Right atrium auricular region (tissue), 2 donors: ENCODE results near the gene COBL. TPM values are rescaled to one million over a fixed set of nuclear protein-coding genes. Genes with fewer than 3 reads are reported as not detected.

Source experiments
- DNase-seq: peaks from one replicate; pipeline ENCODE4 v3.0.0-alpha.2; 2019; ENCODE audit warnings: low spot score
- H3K27ac ChIP-seq, 2 donors: fragments of 200-600 bp; sonication (generic); 1 replicate in 1 of 2; 2 replicates in 1 of 2; pipeline ENCODE4 v1.5.1; 2016 to 2019
- H3K27me3 ChIP-seq, 2 donors: fragments of 200-600 bp; sonication (generic); one replicate each; pipeline versions ENCODE4 v1.5.1 to v1.6.0; 2017 to 2019
- H3K36me3 ChIP-seq: fragments of 200-600 bp; sonication (generic); one replicate; pipeline ENCODE4 v1.5.1; 2016
- H3K4me1 ChIP-seq, 2 donors: fragments of 200-600 bp; sonication (generic); one replicate each; pipeline versions ENCODE4 v1.5.1 to v1.6.0; 2017 to 2019
- H3K4me3 ChIP-seq, 2 donors: fragments of 200-600 bp; sonication (generic); 1 replicate in 1 of 2; 2 replicates in 1 of 2; pipeline ENCODE4 v1.5.1; 2017 to 2019; ENCODE audit warnings: mild to moderate bottlenecking in 1 of 2, moderate library complexity in 1 of 2
- H3K9me3 ChIP-seq, 2 donors: fragments of 200-600 bp; sonication (generic); one replicate each; pipeline ENCODE4 v1.5.1; 2019
- total RNA-seq, 2 donors: library from RNA; depleted of rRNA; stranded (reverse); fragments of >200 nt; gene quantifications; one replicate each; pipeline ENCODE4 v1.1.0, GENCODE V29; 2016
- TF ChIP-seq, protein P1 (sequence below), 2 donors: fragments of 200-600 bp; sonication (generic); IDR thresholded peaks; one replicate each; pipeline ENCODE4 v1.5.1; 2019; ENCODE audit warnings: antibody characterized with exemption in 2 of 2

COBL gene
- total RNA-seq, 2 donors from 2014 or later = 26.3 to 31.4 TPM

DNA sequence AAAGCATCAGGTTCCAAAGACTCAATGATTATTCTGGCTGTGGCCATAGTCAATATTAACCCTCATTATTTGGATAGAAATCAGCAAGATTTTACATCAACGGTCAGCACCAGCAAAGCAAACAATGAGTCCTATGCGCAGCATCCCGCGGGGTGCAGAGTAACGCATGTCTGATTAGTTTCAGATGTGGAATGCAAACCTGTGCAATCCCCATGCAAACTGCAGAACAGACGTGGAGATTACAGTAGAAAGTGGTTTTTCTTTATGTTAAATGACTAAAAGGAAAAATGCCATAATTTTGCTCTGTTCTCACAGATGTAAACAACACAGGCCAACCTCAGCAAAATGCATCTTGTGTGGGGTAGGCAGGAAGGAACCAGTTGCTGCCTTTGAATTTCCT lies 275.8 kb downstream of the COBL start:
- no peak for DNase-seq
- Histone ChIP-seq H3K36me3 (no peaks in the 10 kb centered on the region), H3K27ac (no peak overlapping the region), H3K4me1 (no peaks in the 10 kb centered on the region), H3K4me3 (no peak overlapping the region), H3K9me3 (no peaks in the 10 kb centered on the region), H3K27me3 (no peaks in the 10 kb centered on the region)
- TF ChIP-seq, protein P1, sequence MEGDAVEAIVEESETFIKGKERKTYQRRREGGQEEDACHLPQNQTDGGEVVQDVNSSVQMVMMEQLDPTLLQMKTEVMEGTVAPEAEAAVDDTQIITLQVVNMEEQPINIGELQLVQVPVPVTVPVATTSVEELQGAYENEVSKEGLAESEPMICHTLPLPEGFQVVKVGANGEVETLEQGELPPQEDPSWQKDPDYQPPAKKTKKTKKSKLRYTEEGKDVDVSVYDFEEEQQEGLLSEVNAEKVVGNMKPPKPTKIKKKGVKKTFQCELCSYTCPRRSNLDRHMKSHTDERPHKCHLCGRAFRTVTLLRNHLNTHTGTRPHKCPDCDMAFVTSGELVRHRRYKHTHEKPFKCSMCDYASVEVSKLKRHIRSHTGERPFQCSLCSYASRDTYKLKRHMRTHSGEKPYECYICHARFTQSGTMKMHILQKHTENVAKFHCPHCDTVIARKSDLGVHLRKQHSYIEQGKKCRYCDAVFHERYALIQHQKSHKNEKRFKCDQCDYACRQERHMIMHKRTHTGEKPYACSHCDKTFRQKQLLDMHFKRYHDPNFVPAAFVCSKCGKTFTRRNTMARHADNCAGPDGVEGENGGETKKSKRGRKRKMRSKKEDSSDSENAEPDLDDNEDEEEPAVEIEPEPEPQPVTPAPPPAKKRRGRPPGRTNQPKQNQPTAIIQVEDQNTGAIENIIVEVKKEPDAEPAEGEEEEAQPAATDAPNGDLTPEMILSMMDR (IDR thresholded peaks at IDR 0.05) = no peak

DNA sequence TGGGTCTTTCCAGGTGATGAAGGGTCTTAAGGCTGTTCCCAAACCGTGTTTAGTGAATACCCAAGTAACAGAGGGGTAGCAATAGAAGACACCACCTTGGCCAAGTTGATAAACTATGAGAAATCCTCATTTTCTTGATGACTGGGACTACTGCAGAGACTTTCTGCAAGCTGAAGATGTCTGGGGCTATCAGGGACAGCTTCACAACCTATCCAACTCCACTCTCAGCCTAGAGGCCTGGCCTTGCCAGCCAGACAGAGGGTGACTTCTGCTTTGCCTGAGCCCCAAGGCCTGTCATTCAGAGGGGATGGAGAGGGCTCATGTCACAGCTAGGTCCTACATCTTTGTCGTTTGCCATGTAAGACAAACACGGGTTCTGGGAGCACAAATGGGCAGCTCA lies 278.0 kb downstream of the COBL start:
- Histone ChIP-seq H3K4me3 (no peak overlapping the region), H3K36me3 (no peaks in the 10 kb centered on the region), H3K27me3 (no peaks in the 10 kb centered on the region), H3K4me1 (peaks cover 0 to 12% of the 10 kb centered on the region in 2 donors), H3K27ac (no peak overlapping the region), H3K9me3 (no peaks in the 10 kb centered on the region)
- no peak for DNase-seq
- TF ChIP-seq, protein P1 (IDR thresholded peaks at IDR 0.05) = no peak

DNA sequence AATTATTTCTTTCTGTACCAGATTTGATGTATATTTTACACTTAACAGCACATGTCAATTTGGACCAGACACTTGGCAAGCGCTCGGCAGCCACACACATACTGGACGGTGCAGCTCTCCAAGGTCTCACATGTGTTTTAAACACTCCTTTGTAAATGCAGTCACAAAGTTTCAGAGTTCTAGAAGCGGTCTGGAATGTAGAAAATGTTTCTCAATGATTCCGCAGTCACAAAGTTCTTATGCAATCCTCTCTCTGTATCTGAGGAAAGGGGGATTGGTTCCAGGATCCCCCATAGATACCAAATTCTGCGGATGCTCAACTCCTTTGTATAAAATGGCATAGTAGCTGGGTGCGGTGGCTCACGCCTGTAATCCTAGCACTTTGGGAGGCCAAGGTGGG lies 280.9 kb downstream of the COBL start:
- Histone ChIP-seq H3K27ac (no peak overlapping the region), H3K36me3 (no peaks in the 10 kb centered on the region)

DNA sequence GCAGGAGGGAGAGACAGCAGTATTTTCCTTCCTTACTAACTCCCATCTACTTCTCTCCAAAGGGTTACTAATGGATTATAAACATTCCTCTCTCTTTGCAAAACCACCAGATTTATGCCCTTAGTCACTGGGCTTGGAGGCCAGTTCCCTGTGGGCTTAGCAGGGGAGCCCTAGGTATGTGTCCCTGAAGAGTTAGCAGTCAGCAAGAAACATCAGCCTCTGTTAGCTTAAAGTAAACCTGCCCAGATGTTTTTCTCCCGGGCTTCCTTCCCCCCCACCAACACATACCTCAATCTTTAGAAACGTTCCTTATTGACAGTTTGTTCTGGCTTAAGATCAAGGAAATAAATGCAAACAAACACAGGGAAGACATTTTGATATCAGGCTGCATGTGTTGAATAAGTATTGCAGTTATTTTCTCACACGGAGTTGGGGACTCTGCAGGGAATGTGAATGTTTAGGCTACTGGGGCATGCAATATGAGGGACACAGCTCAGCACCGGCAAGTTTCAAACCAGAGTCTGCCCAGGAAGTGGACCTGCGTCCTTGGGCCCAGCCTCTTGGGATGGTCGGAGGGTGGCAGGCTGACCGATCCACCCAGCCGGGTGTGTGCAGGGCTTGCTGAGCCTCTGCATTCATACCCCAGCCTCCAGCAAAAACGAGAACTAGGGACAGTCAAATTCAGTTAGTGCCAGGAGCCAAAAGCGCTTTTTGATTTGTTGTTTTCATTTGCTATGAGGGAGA lies 281.9 kb downstream of the COBL start:
- DNase-seq = no peak
- H3K36me3 ChIP-seq = no peaks in the 10 kb centered on the region
- no peak overlapping the region for H3K27ac ChIP-seq
- no peaks in the 10 kb centered on the region for H3K27me3 ChIP-seq
- no peak overlapping the region for H3K4me3 ChIP-seq
- TF ChIP-seq, protein P1 (IDR thresholded peaks at IDR 0.05) = no peak
- peaks cover 0 to 12% of the 10 kb centered on the region in 2 donors for H3K4me1 ChIP-seq
- no peaks in the 10 kb centered on the region for H3K9me3 ChIP-seq

More for the DNA sequence above, 280.9 kb downstream of the COBL start:
- TF ChIP-seq, protein P1 (IDR thresholded peaks at IDR 0.05) = no peak
- no peak overlapping the region for H3K4me3 ChIP-seq
- no peak for DNase-seq
- no peaks in the 10 kb centered on the region for H3K27me3 ChIP-seq
- peaks cover 0 to 12% of the 10 kb centered on the region in 2 donors for H3K4me1 ChIP-seq
- H3K9me3 ChIP-seq = no peaks in the 10 kb centered on the region

DNA sequence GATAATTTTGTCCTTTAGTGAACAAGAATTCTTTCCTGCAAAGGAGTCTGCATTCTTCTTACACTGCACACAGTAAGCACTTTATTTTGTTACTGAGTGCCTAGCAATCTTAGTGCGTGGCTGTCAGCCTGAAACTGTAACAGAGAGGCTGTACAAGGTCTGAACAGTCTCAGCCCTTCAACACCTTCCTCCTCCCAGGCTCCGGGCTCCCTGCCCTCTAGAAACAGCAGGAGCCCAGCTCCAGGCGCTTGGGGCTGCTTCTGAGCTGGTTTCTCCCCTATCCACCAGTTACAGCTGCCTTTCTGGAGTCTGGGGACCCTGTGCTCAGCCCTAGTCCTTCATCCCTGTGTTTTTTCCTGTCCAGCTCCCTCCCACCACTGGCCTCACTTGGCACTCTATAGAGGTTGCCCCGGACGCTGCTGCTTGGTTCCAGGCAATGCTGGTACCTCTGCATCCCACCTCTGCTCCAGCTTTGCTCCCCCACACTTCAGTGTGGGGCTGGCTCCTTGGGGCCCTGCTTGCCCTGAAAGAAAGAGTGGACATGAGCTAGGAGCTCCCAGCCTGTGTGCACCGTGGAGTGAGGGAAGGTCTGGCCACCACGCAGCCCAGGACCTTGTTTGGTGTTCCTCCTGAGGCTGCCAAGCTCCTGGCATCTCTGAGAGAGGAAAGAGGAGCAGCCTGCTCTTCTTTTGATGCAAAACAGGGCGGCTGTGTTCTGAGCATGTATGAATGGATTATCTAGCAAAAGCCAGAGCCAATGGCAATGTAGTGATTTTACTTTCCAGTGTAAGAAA lies 282.7 kb downstream of the COBL start:
- Histone ChIP-seq H3K4me3 (no peak overlapping the region), H3K36me3 (no peaks in the 10 kb centered on the region), H3K9me3 (no peaks in the 10 kb centered on the region), H3K27ac (no peak overlapping the region), H3K27me3 (no peaks in the 10 kb centered on the region), H3K4me1 (peaks cover 0 to 12% of the 10 kb centered on the region in 2 donors)
- TF ChIP-seq, protein P1 (IDR thresholded peaks at IDR 0.05) = no peak
- no peak for DNase-seq
